ENCODE measurements around the gene RAB33B. TPM values are rescaled to one million over a fixed set of nuclear protein-coding genes. Genes with fewer than 3 reads are reported as not detected.

The RAB33B gene
- total RNA-seq: 10.6 and 13.2 TPM in 2 replicates

GRCh38 chr4:139454111-139455045, at the start of gene RAB33B:
Gene RAB33B (plus strand): TSS chr4:139454121. CDS start chr4:139454196, 75 bp downstream.

Other genes with a start within 250 kb of the RAB33B start
- 9.5 and 12.6 TPM in 2 replicates for gene MGARP, start 173.9 kb upstream of the RAB33B start, total RNA-seq
- gene NAA15, start 152.6 kb upstream of the RAB33B start, total RNA-seq: 26.1 and 30.1 TPM in 2 replicates
- gene NDUFC1, start 151.6 kb upstream of the RAB33B start, total RNA-seq: 28.9 and 42.8 TPM in 2 replicates
- gene SETD7, start 102.1 kb downstream of the RAB33B start, total RNA-seq: 60.5 and 74.6 TPM in 2 replicates
- gene MGST2, start 211.7 kb downstream of the RAB33B start, total RNA-seq: 4.1 and 4.9 TPM in 2 replicates